ENCODE measurements around the gene PTH1R. TPM values are rescaled to one million over a fixed set of nuclear protein-coding genes. Genes with fewer than 3 reads are reported as not detected.

The PTH1R gene
- total and polyA plus RNA-seq, 4 donors, result 7.8 to 25.0 (median 13.0) TPM

DNA sequence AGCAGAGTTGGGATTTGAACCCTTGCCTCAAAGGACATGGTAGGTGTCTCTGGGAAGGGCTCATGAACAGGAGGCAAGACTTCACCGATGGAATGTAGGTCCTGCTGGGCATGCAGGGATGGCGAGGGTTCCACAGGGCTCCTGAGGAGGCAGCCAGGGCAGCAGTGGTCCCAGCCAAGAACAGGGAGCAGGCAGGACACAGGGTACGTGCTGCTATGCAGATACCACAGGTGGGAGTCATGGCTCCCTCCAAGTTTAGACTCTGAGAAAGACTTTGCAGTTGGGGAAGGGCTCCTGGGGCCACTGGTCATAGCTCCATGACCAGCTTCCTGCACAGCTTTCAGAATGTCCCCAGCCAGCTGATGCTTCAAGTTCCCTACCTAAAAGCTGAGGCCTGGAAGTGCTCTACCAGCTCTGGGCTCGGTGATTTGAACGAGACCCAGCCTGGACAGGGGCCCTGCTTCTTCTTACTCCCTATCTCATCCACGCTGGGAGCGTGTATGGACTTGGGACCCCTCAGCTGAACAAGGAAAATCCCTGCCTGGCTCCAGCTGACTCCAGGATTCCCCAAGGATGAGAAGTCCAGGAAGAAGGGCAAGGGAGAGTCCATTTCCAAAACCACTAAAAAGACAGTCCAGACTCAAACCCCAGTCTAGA lies 15.0 kb upstream of the PTH1R start:
- H3K27ac ChIP-seq (ENCODE audit: low read depth, low read length), result no peak overlapping the region
- no peaks in the 10 kb centered on the region for H3K36me3 ChIP-seq (ENCODE audit: control insufficient read depth, insufficient read depth, low read length)
- H3K27me3 ChIP-seq (ENCODE audit: control insufficient read depth, insufficient read depth, low read length), result peaks cover 3% of the 10 kb centered on the region
- 91% methylated on average over 7 of the region's 7 CpGs for WGBS (ENCODE audit: insufficient coverage)
- H3K4me3 ChIP-seq (ENCODE audit: low read depth, low read length), result no peak overlapping the region
- H3K4me1 ChIP-seq (ENCODE audit: control insufficient read depth, insufficient read depth, low read length), result peaks cover 31% of the 10 kb centered on the region
- no peaks in the 10 kb centered on the region for H3K9me3 ChIP-seq (ENCODE audit: control insufficient read depth, insufficient read depth, low read length)
- no peak for DNase-seq (ENCODE audit: low read depth in 4 of 6, low spot score in 6 of 6)

DNA sequence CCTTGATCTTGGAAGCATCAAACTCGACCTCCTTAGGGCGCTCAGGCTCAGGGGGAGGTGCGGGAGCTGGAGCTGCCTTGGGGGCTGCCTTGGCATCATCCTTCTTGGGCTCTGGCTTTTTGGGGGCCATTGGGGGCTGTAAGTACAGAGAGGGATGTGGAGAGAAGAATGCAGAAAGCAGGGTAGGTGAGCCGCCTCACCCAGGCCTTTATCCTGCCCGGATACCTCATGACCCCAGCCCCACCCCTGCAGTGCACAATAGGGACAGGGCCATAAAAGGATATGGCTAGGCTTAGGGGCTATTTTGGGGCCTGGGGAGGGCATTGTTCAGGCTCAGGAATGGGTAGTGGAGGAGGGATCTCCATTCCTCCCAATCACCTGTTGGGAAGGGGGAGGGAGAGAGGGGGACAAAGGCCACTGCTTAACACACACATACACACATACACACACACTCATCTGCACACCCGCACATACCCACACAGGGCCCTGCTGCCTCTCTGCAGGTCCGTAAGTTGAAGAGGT lies 14.2 kb upstream of the PTH1R start, which contains the start of gene MYL3:
Gene MYL3, minus strand, starts transcription at position 184 of the 522 bp plus-strand sequence. Its CDS starts 54 bp downstream, at position 130.
- Histone ChIP-seq H3K9me3 (ENCODE audit: control insufficient read depth, insufficient read depth, low read length) (no peaks in the 10 kb centered on the region), H3K36me3 (ENCODE audit: control insufficient read depth, insufficient read depth, low read length) (no peaks in the 10 kb centered on the region), H3K27ac (ENCODE audit: low read depth, low read length) (no peak within 1 kb of the TSS), H3K4me3 (ENCODE audit: low read depth, low read length) (no peak within 1 kb of the TSS), H3K4me1 (ENCODE audit: control insufficient read depth, insufficient read depth, low read length) (peaks cover 39% of the 10 kb centered on the region), H3K27me3 (ENCODE audit: control insufficient read depth, insufficient read depth, low read length) (peaks cover 3% of the 10 kb centered on the region)
- 70% methylated on average over 2 of the region's 7 CpGs for WGBS (ENCODE audit: insufficient coverage)
- no peak for DNase-seq (ENCODE audit: low read depth in 4 of 6, low spot score in 6 of 6)

DNA sequence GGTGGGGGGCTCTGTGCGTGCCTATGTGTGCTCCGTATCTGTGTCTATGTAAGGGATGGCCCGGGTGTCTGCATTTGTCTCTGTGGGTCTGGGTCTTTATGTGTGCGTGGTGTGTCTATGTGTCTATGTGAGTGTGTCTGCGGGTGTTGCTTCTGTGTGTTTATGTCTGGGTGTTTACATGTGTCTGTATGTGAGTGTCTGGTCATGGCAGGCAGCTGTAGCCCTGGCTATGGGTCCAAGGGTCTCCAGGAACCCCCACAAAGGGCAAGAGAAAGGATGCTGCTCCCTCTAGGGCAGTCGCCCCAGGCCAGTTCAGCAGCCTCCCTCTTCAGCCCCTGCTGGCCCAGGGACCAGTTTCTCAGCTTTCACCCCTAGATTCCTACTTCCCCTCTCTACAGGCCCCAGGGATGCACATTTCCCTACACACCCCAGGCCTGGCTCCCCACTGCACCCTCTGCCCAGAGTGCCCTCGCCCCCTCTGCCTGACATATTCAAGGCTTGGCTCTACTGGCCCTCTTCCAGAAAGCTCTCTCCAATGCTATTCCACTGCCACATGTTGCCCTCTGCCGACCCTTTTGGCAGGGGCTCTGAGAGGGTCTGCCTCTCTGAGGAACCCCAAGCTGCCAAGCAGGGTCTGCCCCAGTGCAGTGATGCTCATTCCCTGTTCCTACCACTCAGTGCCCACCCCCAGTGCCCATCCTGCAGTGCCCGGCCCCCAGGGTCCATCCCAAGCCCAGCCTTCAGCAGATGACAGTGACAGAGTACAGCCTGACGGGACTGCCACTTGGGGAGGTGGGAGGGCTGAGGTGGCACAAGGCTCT lies 13.2 kb upstream of the PTH1R start:
- Histone ChIP-seq H3K9me3 (ENCODE audit: control insufficient read depth, insufficient read depth, low read length) (no peaks in the 10 kb centered on the region), H3K36me3 (ENCODE audit: control insufficient read depth, insufficient read depth, low read length) (no peaks in the 10 kb centered on the region), H3K4me1 (ENCODE audit: control insufficient read depth, insufficient read depth, low read length) (peaks cover 47% of the 10 kb centered on the region), H3K27ac (ENCODE audit: low read depth, low read length) (no peak overlapping the region), H3K27me3 (ENCODE audit: control insufficient read depth, insufficient read depth, low read length) (no peaks in the 10 kb centered on the region), H3K4me3 (ENCODE audit: low read depth, low read length) (no peak overlapping the region)
- 82% methylated on average over 10 of the region's 10 CpGs for WGBS (ENCODE audit: insufficient coverage)
- no peak for DNase-seq (ENCODE audit: low read depth in 4 of 6, low spot score in 6 of 6)

DNA sequence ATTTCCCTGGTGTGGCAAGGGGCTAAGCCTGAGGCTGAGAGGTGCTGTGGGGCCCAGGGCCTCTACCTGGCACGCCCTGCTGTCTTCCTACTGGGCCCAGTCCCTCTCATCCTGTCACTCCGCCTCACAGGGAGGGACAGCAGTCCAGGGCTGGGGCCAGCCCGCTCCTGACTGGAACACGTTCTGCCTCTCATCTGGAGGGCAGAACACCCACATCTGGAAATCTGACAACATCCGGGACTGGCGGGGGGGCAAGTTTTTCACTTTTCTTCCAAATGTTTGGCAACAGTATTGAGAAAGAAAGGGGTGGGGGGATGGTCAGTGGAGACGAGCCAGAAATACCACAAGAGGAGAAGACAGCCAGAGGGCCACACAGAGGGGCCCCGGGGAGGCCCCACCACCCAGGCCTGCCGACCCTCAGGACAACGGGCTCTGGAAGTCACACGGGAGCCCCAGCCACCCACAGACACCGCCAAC lies 12.5 kb upstream of the PTH1R start:
- no peak for DNase-seq (ENCODE audit: low read depth in 4 of 6, low spot score in 6 of 6)
- Histone ChIP-seq H3K4me3 (ENCODE audit: low read depth, low read length) (no peak overlapping the region), H3K27ac (ENCODE audit: low read depth, low read length) (no peak overlapping the region), H3K36me3 (ENCODE audit: control insufficient read depth, insufficient read depth, low read length) (no peaks in the 10 kb centered on the region), H3K9me3 (ENCODE audit: control insufficient read depth, insufficient read depth, low read length) (no peaks in the 10 kb centered on the region), H3K27me3 (ENCODE audit: control insufficient read depth, insufficient read depth, low read length) (no peaks in the 10 kb centered on the region), H3K4me1 (ENCODE audit: control insufficient read depth, insufficient read depth, low read length) (peaks cover 53% of the 10 kb centered on the region)
- WGBS (ENCODE audit: insufficient coverage), result 61% methylated on average over 7 of the region's 12 CpGs

DNA sequence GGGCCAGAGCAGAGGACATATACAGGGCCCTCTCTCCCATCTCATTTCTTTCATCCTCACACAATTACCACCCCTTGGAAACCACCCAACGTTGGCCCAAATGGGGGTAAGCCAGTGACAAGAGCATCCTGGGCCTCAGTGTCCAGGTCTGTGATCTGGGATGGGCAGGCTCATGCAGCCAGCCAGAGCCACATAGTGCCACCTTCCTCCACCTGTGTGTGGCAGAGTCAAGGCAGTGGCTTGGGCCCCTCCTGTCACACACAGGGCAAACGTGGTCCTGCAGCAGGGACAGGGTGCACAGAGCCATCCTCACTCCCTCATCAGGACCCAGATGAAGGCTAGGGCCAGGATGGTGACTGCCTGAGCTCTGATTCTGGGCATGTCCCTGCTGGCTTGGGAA lies 12.0 kb upstream of the PTH1R start:
- Histone ChIP-seq H3K4me1 (ENCODE audit: control insufficient read depth, insufficient read depth, low read length) (peaks cover 54% of the 10 kb centered on the region), H3K4me3 (ENCODE audit: low read depth, low read length) (no peak overlapping the region), H3K36me3 (ENCODE audit: control insufficient read depth, insufficient read depth, low read length) (no peaks in the 10 kb centered on the region), H3K9me3 (ENCODE audit: control insufficient read depth, insufficient read depth, low read length) (no peaks in the 10 kb centered on the region), H3K27me3 (ENCODE audit: control insufficient read depth, insufficient read depth, low read length) (no peaks in the 10 kb centered on the region), H3K27ac (ENCODE audit: low read depth, low read length) (no peak overlapping the region)
- DNase-seq (ENCODE audit: low read depth in 4 of 6, low spot score in 6 of 6), result no peak
- WGBS (ENCODE audit: insufficient coverage), result 59% methylated on average over 2 of the region's 2 CpGs

DNA sequence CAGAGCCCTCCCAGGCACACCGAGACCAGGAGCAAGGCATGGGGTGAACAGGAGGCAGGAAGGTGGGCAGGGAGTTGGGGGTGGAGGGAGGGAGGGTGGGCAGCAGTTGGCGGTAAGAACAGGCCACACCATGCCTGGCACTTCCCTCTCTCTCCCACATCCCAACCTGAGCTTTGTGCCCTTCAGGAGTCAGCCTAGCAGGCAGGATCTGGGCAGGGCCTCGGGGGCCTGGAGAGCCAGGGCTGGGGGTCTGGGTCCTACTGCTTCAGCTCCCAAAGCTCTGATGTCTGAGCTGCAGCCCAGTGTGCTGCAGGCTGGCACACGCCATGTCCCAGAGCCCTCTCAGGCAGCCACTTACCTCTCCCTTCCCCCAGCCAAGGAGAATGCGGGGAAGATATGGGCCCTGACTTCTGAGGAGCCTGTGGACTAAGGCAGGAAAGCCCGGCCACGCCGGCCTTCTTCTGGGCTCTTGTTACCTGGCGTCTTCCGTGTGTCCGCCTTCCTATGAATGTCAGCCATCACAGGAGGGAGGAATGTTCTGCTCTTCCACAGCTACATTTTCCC lies 11.4 kb upstream of the PTH1R start:
- Histone ChIP-seq H3K27ac (ENCODE audit: low read depth, low read length) (no peak overlapping the region), H3K4me1 (ENCODE audit: control insufficient read depth, insufficient read depth, low read length) (peaks cover 55% of the 10 kb centered on the region), H3K36me3 (ENCODE audit: control insufficient read depth, insufficient read depth, low read length) (no peaks in the 10 kb centered on the region), H3K27me3 (ENCODE audit: control insufficient read depth, insufficient read depth, low read length) (no peaks in the 10 kb centered on the region), H3K4me3 (ENCODE audit: low read depth, low read length) (no peak overlapping the region), H3K9me3 (ENCODE audit: control insufficient read depth, insufficient read depth, low read length) (no peaks in the 10 kb centered on the region)
- 87% methylated on average over 9 of the region's 11 CpGs for WGBS (ENCODE audit: insufficient coverage)
- DNase-seq (ENCODE audit: low read depth in 4 of 6, low spot score in 6 of 6), result no peak

DNA sequence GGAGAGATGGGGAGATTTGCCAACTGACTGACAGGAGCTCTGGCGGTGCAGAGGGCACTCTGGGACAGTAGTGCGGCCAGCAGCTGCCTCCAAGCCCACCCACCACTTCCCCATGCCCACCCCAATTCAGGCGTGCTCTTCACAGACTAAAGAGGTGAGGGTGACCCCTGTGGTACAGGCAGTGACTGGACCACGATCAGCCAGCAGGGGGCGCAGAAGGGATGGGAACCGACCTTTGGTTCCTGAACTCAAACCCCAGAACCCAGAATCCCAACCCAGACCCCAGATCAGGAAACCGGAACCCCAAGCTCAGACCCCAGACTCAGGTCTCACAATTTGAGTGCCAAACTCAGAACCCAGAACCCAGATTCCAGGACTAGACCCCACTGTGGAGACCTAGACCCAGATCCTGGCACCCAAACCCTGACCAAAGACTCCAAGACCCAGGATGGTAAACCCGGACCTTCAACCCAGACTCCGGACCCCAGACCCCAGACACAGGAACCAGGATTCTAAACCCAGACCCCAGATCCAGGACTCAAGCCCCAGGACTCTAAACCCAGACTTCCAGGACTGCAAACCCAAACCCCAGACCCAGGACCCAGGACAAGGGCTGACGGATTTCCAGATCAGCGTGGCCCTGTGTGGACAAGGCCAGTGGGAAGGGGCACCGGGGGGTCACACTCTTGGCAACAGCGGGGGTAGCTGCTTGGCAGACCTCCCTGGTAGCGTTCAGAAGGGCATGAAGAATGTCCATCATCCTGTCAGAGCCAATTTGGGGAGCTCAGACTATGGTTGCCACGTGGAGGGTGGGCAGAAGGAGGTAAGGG lies 10.6 kb upstream of the PTH1R start:
- Histone ChIP-seq H3K27me3 (ENCODE audit: control insufficient read depth, insufficient read depth, low read length) (no peaks in the 10 kb centered on the region), H3K36me3 (ENCODE audit: control insufficient read depth, insufficient read depth, low read length) (no peaks in the 10 kb centered on the region), H3K4me3 (ENCODE audit: low read depth, low read length) (no peak overlapping the region), H3K9me3 (ENCODE audit: control insufficient read depth, insufficient read depth, low read length) (no peaks in the 10 kb centered on the region), H3K4me1 (ENCODE audit: control insufficient read depth, insufficient read depth, low read length) (peaks cover 64% of the 10 kb centered on the region), H3K27ac (ENCODE audit: low read depth, low read length) (no peak overlapping the region)
- WGBS (ENCODE audit: insufficient coverage), result 43% methylated on average over 14 of the region's 15 CpGs
- DNase-seq (ENCODE audit: low read depth in 4 of 6, low spot score in 6 of 6), result peak in 2 of 6 donors; percentile 71 to 73

DNA sequence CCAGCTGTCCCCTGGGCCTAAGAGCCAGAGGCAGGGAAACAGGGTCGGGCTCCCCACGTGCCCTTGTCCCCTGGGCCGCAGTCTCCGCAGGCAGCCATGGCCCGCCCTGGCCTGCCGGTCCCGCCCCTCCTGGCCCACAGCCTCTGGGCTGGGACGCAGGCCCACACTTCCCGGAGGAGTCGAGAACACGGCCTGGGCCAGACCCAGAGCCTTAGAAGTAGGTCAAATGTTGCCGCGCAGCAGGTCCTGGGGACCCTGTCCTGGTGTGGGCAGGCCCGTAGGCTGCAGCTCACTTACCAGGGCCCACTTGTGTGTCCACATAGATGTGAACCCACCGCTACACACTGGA lies 10.0 kb upstream of the PTH1R start:
- peak in 1 of 6 donors; percentile 75 for DNase-seq (ENCODE audit: low read depth in 4 of 6, low spot score in 6 of 6)
- 52% methylated on average over 15 of the region's 15 CpGs for WGBS (ENCODE audit: insufficient coverage)
- H3K27ac ChIP-seq (ENCODE audit: low read depth, low read length), result no peak overlapping the region
- H3K4me1 ChIP-seq (ENCODE audit: control insufficient read depth, insufficient read depth, low read length), result peaks cover 68% of the 10 kb centered on the region
- no peaks in the 10 kb centered on the region for H3K36me3 ChIP-seq (ENCODE audit: control insufficient read depth, insufficient read depth, low read length)
- no peaks in the 10 kb centered on the region for H3K9me3 ChIP-seq (ENCODE audit: control insufficient read depth, insufficient read depth, low read length)
- no peak overlapping the region for H3K4me3 ChIP-seq (ENCODE audit: low read depth, low read length)
- no peaks in the 10 kb centered on the region for H3K27me3 ChIP-seq (ENCODE audit: control insufficient read depth, insufficient read depth, low read length)

DNA sequence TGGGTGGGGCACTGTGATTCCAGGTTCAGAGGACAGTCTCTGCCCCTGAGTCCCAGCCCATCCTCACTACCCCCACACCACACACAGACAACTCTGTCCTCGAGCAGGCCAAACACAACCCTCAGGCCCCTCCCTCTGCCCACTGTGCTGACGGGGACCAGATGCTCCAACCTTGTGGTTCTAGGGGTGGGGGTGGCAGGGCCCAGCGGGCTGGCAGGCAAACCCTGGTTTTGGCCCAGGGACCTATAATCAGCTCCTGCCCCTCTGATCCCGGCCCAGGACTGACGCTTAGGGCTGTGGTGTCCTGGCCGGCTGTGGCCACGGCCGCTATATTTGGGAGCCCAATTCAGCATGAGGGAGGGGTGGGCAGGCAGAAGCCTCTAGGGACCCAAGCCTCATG lies 9.2 kb upstream of the PTH1R start:
- H3K4me1 ChIP-seq (ENCODE audit: control insufficient read depth, insufficient read depth, low read length), result peaks cover 74% of the 10 kb centered on the region
- no peak for DNase-seq (ENCODE audit: low read depth in 4 of 6, low spot score in 6 of 6)
- H3K27ac ChIP-seq (ENCODE audit: low read depth, low read length), result no peak overlapping the region
- no peaks in the 10 kb centered on the region for H3K27me3 ChIP-seq (ENCODE audit: control insufficient read depth, insufficient read depth, low read length)
- H3K36me3 ChIP-seq (ENCODE audit: control insufficient read depth, insufficient read depth, low read length), result no peaks in the 10 kb centered on the region
- H3K4me3 ChIP-seq (ENCODE audit: low read depth, low read length), result no peak overlapping the region
- no peaks in the 10 kb centered on the region for H3K9me3 ChIP-seq (ENCODE audit: control insufficient read depth, insufficient read depth, low read length)
- 90% methylated on average over 5 of the region's 8 CpGs for WGBS (ENCODE audit: insufficient coverage)
